KMS-11 (cell line): ENCODE data around the gene RNF13.

ENCODE experiments used
- H2AFZ ChIP-seq: fragments of 200-600 bp; sonication (generic); 2 replicates; pipeline ENCODE4 v1.6.1; 2016; ENCODE audit warnings: antibody characterized with exemption, mixed run types, low read depth
- H3K27ac ChIP-seq: fragments of 200-600 bp; sonication (generic); 2 replicates; pipeline ENCODE4 v1.6.1; 2016; ENCODE audit warnings: mild to moderate bottlenecking, mixed run types
- H3K27me3 ChIP-seq: fragments of 200-600 bp; sonication (generic); 2 replicates; pipeline ENCODE4 v1.6.1; 2017; ENCODE audit warnings: mild to moderate bottlenecking, low read depth, mixed run types, moderate library complexity; ENCODE audit not compliant: insufficient read depth
- H3K36me3 ChIP-seq: fragments of 200-600 bp; sonication (generic); 2 replicates; pipeline ENCODE4 v1.6.1; 2017; ENCODE audit warnings: mild to moderate bottlenecking, mixed run types; ENCODE audit not compliant: insufficient read depth
- H3K4me1 ChIP-seq: fragments of 200-600 bp; sonication (generic); 2 replicates; pipeline ENCODE4 v1.6.1; 2016; ENCODE audit warnings: mild to moderate bottlenecking, low read depth, mixed run types; ENCODE audit not compliant: poor library complexity, severe bottlenecking
- H3K4me2 ChIP-seq: fragments of 200-600 bp; sonication (generic); 2 replicates; pipeline ENCODE4 v1.7.0; 2016; ENCODE audit warnings: mild to moderate bottlenecking, mixed run types
- H3K4me3 ChIP-seq: fragments of 200-600 bp; sonication (generic); IDR thresholded peaks from 2 replicates; pipeline ENCODE4 v1.6.1; 2017; ENCODE audit warnings: low read depth, low read length, mixed read lengths; ENCODE audit not compliant: insufficient read depth
- H3K79me2 ChIP-seq: fragments of 200-600 bp; sonication (generic); 2 replicates; pipeline ENCODE4 v1.6.1; 2016; ENCODE audit warnings: low read depth, mixed run types; ENCODE audit not compliant: insufficient read depth
- H3K9ac ChIP-seq: fragments of 200-600 bp; sonication (generic); 2 replicates; pipeline ENCODE4 v1.6.1; 2016; ENCODE audit warnings: mild to moderate bottlenecking, mixed run types
- H4K20me1 ChIP-seq: fragments of 200-600 bp; sonication (generic); 2 replicates; pipeline ENCODE4 v1.6.1; 2016; ENCODE audit warnings: mild to moderate bottlenecking, mixed run types; ENCODE audit not compliant: insufficient read depth
- TF ChIP-seq, protein P1 (sequence below): fragments of 200-600 bp; sonication (generic); conservative IDR thresholded peaks from 2 replicates; pipeline ENCODE4 v1.6.1; 2017; ENCODE audit warnings: low read depth, mild to moderate bottlenecking, antibody characterized with exemption, low read length, moderate library complexity, mixed read lengths

The RNF13 gene

DNA sequence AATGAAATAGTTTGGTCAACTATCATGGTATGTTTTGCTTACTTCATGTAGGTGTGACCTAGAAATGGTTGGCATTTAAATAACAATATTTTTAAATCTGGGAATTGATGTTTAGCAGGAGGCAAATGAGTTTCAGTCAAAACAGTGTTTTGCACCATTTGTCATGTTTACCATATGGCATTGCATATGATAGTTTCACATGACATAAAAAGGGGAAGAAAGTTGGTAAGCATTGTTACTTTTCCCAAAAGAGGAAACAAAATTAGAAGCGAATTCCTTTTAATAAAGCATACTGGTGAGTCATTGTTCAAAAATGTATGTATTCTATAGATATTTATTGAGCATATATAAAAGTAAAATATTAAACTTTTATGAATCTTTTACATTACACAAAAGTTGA, 2.3 kb downstream of the RNF13 start:
- peak overlapping the region; percentile 94 for H3K4me2 ChIP-seq
- peaks cover 65% of the 10 kb centered on the region for H3K79me2 ChIP-seq
- H3K27ac ChIP-seq, result no peak overlapping the region
- no peaks in the 10 kb centered on the region for H3K36me3 ChIP-seq
- H3K27me3 ChIP-seq, result no peaks in the 10 kb centered on the region
- H3K4me3 ChIP-seq, result no peak overlapping the region
- H2AFZ ChIP-seq, result no peak overlapping the region
- no peaks in the 10 kb centered on the region for H4K20me1 ChIP-seq
- TF ChIP-seq, protein P1, sequence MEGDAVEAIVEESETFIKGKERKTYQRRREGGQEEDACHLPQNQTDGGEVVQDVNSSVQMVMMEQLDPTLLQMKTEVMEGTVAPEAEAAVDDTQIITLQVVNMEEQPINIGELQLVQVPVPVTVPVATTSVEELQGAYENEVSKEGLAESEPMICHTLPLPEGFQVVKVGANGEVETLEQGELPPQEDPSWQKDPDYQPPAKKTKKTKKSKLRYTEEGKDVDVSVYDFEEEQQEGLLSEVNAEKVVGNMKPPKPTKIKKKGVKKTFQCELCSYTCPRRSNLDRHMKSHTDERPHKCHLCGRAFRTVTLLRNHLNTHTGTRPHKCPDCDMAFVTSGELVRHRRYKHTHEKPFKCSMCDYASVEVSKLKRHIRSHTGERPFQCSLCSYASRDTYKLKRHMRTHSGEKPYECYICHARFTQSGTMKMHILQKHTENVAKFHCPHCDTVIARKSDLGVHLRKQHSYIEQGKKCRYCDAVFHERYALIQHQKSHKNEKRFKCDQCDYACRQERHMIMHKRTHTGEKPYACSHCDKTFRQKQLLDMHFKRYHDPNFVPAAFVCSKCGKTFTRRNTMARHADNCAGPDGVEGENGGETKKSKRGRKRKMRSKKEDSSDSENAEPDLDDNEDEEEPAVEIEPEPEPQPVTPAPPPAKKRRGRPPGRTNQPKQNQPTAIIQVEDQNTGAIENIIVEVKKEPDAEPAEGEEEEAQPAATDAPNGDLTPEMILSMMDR, result no peak
- no peak overlapping the region for H3K9ac ChIP-seq
- peaks cover 46% of the 10 kb centered on the region for H3K4me1 ChIP-seq

- Histone ChIP-seq H4K20me1 (no peaks in the 10 kb centered on the region), H3K4me1 (peaks cover 46% of the 10 kb centered on the region), H3K79me2 (peaks cover 70% of the 10 kb centered on the region), H3K4me2 (peak overlapping the region; percentile 94), H2AFZ (no peak overlapping the region), H3K27me3 (no peaks in the 10 kb centered on the region), H3K27ac (no peak overlapping the region), H3K9ac (no peak overlapping the region), H3K36me3 (no peaks in the 10 kb centered on the region), H3K4me3 (no peak overlapping the region)
- TF ChIP-seq, protein P1, result no peak
Observed at GRCh38 chr3:149815728-149816127, 2.7 kb downstream of the RNF13 start.

DNA sequence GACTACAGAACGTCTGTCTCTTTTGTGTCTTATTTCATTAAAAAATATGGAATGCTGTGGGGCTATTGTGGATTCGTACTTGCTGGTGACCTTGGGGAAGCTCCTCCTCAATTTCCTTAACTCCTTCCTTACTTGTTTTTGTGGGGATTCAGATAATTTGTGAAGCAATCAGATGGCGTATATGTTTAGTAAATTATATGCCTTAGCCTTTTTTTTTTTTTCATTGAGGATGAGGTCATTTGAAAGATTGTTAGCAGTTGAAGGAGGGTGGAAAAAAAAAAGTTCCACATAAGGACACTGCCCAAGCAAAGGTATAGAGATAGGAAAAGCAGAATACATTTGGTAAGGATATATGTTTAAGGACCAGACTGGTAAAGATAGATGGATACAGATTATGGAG, 3.3 kb downstream of the RNF13 start:
- H4K20me1 ChIP-seq, result no peaks in the 10 kb centered on the region

DNA sequence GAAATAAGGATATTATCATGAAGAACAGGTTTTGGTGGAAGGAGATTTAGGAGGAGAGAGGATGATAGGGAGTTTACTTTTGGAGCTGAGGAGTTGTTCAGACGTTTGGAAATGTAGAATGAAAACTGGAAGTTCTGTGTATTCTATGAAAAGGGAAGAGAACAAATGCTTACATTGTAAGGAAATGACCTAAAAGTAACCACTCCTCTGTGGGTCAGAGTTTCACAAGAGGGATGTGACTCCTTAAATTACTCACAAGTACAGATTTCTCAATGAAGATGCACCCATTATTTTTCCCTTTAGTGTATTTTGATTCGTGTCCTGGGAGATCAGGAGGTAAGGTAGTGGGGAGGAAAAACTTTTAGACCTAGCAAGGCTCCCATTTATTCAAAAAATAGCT, 4.0 kb downstream of the RNF13 start:
- no peak overlapping the region for H3K4me2 ChIP-seq
- H3K9ac ChIP-seq, result no peak overlapping the region
- no peaks in the 10 kb centered on the region for H4K20me1 ChIP-seq
- H3K4me1 ChIP-seq, result peaks cover 37% of the 10 kb centered on the region
- H3K27me3 ChIP-seq, result no peaks in the 10 kb centered on the region
- TF ChIP-seq, protein P1, result no peak
- no peak overlapping the region for H3K27ac ChIP-seq
- H3K36me3 ChIP-seq, result no peaks in the 10 kb centered on the region
- no peak overlapping the region for H3K4me3 ChIP-seq
- H2AFZ ChIP-seq, result no peak overlapping the region
- peaks cover 82% of the 10 kb centered on the region for H3K79me2 ChIP-seq

More for the DNA sequence above, 3.3 kb downstream of the RNF13 start:
- Histone ChIP-seq H3K9ac (no peak overlapping the region), H3K27me3 (no peaks in the 10 kb centered on the region), H3K36me3 (no peaks in the 10 kb centered on the region), H2AFZ (no peak overlapping the region), H3K4me2 (no peak overlapping the region), H3K79me2 (peaks cover 75% of the 10 kb centered on the region), H3K27ac (no peak overlapping the region), H3K4me1 (peaks cover 44% of the 10 kb centered on the region), H3K4me3 (no peak overlapping the region)
- TF ChIP-seq, protein P1, result no peak

DNA sequence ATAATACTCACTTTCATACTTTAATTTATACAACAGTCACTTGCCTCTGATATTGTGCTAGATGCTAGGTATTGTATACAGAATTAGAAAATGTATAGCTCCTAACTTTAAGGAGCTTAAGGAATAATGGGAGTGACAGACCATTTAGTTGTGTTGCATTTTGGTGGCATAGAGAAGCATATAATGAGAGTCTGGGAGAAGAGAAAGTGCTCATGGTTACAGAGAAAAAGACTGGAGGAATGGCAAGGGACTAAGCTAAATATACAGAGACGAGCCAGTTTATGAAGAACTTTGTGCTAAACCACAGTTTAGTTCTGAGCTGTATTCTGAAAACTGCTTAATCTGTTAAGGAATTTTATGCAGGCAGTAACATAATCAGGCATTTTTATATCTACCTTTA, 6.4 kb downstream of the RNF13 start:
- no peaks in the 10 kb centered on the region for H4K20me1 ChIP-seq
- H3K79me2 ChIP-seq, result peaks cover 91% of the 10 kb centered on the region
- H3K4me2 ChIP-seq, result no peak overlapping the region

More for the DNA sequence above, 6.4 kb downstream of the RNF13 start:
- TF ChIP-seq, protein P1, result no peak
- peaks cover 29% of the 10 kb centered on the region for H3K4me1 ChIP-seq
- H3K27me3 ChIP-seq, result no peaks in the 10 kb centered on the region
- H3K36me3 ChIP-seq, result no peaks in the 10 kb centered on the region
- H3K4me3 ChIP-seq, result no peak overlapping the region
- no peak overlapping the region for H3K9ac ChIP-seq
- H2AFZ ChIP-seq, result no peak overlapping the region
- no peak overlapping the region for H3K27ac ChIP-seq
